Neural progenitor cell (in vitro differentiated cells): ENCODE data around the gene CTDSPL2.

ENCODE experiments used
- CTCF ChIP-seq: fragments of 200-600 bp; sonication (generic); IDR thresholded peaks from 2 replicates; pipeline ENCODE4 v1.5.1; 2017; ENCODE audit warnings: antibody characterized with exemption, mild to moderate bottlenecking
- EZH2 ChIP-seq: fragments of 200-600 bp; sonication (generic); IDR thresholded peaks from 2 replicates; pipeline ENCODE4 v1.6.1; 2017; ENCODE audit warnings: antibody characterized with exemption, mild to moderate bottlenecking, moderate library complexity

GRCh38 chr15:44492040-44492439, 64.6 kb downstream of the CTDSPL2 start:
- TF ChIP-seq CTCF (no peak), EZH2 (no peak)
